GM06990 (cell line): Measurements from ENCODE around the gene BOD1L2.

Experiments
- DNase-seq: peaks from one replicate; pipeline ENCODE4 v3.0.0-alpha.2; 2011; ENCODE audit not compliant: insufficient read length; ENCODE audit errors: extremely low read depth
- H3K27me3 ChIP-seq: replicated peaks from 2 replicates; pipeline ENCODE4 v1.6.0; 2011; ENCODE audit warnings: low read length; ENCODE audit not compliant: control insufficient read depth, insufficient read depth
- H3K36me3 ChIP-seq: 2 replicates; pipeline ENCODE4 v1.5.1; 2011; ENCODE audit warnings: low read length; ENCODE audit not compliant: control insufficient read depth, insufficient read depth
- H3K4me3 ChIP-seq: replicated peaks from 2 replicates; pipeline ENCODE4 v1.5.1; 2011; ENCODE audit warnings: low read depth, mild to moderate bottlenecking, control low read depth, low read length
- TF ChIP-seq, protein P1 (sequence below): IDR thresholded peaks from 2 replicates; pipeline ENCODE4 v1.5.1; 2011; ENCODE audit warnings: low read length, control low read depth, mild to moderate bottlenecking, inconsistent platforms; ENCODE audit not compliant: insufficient read depth, poor library complexity, severe bottlenecking

The BOD1L2 gene

DNA sequence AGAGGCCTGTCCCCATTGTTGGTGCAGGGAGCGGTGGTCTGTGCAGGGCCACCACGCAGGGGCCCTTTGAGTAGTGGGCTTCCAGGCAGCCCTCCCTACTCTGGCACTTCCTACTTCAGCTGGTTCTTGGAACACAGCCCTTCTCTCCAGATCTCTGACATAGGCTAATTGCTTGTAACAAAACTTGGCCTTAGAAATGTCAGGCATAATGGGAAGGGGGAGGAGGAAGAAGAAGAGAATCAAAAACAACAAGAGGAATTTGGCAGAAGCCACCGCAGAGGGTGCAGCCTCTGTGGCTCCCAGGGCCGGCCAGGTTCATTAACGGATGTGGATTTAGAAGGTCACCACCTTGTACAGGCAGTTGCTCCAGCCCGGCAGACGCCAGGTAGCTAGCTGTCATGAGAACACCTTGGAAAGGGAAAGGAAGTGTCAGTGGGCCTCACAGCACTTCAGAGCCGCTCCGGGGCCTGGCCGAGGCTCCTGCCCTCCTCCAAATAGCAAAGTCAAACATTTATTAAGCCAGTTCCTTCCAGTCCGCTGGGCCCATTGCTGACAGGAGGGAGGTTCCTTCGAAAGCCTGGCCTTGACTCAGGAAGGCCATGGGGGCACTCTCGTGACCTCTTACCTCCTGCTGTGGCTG, 7.4 kb downstream of the BOD1L2 start:
- Histone ChIP-seq H3K27me3 (no peaks in the 10 kb centered on the region; the same call in none of the 2 replicates), H3K4me3 (no peak overlapping the region), H3K36me3 (no peaks in the 10 kb centered on the region)
- no peak for DNase-seq
- TF ChIP-seq, protein P1, sequence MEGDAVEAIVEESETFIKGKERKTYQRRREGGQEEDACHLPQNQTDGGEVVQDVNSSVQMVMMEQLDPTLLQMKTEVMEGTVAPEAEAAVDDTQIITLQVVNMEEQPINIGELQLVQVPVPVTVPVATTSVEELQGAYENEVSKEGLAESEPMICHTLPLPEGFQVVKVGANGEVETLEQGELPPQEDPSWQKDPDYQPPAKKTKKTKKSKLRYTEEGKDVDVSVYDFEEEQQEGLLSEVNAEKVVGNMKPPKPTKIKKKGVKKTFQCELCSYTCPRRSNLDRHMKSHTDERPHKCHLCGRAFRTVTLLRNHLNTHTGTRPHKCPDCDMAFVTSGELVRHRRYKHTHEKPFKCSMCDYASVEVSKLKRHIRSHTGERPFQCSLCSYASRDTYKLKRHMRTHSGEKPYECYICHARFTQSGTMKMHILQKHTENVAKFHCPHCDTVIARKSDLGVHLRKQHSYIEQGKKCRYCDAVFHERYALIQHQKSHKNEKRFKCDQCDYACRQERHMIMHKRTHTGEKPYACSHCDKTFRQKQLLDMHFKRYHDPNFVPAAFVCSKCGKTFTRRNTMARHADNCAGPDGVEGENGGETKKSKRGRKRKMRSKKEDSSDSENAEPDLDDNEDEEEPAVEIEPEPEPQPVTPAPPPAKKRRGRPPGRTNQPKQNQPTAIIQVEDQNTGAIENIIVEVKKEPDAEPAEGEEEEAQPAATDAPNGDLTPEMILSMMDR, result no peak

DNA sequence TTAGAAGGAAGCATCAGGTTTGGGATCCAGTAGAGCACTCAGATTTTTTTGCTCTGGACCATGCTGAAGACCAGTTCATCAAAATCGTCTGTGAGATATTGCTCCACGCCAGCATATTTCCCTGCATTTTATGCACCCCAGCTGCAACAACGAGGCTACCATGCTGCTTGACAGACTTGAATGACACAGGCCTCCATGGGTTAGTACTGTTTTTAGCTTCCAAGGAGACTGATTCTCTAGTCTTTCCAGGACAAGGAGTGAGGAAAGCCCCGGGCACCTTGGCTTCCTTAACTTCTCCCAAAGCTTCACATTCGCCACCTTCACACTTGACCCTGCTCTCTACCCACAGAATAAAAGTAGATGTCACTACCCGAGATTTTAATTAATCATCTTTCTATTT, 17.5 kb downstream of the BOD1L2 start:
- no peaks in the 10 kb centered on the region for H3K36me3 ChIP-seq
- no peaks in the 10 kb centered on the region for H3K27me3 ChIP-seq
- no peak overlapping the region for H3K4me3 ChIP-seq
- TF ChIP-seq, protein P1, result no peak
- DNase-seq, result no peak

DNA sequence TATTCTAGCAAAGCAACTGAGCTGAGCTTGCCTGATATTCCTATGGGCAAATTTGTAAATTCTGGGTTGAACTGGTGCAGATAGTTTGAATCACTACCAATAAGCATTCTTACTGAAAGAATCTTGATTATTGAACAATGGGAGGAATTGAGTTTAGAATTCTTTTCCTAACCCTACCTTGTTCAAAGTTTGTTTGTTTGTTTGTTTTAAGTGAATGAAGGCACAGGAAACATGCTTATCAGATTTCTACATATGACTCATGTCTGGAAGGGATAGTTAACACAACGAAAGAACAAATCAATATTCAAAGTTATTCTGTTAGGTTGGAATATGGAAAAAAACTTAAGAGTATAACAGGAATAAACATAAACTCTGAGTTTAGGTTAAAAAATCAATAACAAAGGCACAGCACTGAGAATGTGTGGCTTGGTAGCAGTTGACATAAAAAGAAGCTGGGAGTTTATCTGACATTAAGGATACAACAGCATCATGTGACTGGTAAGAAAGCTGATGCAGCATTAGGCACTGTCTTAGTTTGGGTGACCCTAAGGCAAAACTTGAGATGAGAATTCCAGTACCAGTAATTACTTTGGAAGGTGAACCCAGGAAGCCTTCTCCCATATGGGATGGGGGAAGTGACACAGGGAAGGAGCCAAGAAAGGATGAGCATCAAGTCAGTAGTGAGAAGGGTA, 20.9 kb downstream of the BOD1L2 start:
- TF ChIP-seq, protein P1, result no peak
- DNase-seq, result no peak
- Histone ChIP-seq H3K27me3 (no peaks in the 10 kb centered on the region; the same call in none of the 2 replicates), H3K4me3 (no peak overlapping the region), H3K36me3 (no peaks in the 10 kb centered on the region)

DNA sequence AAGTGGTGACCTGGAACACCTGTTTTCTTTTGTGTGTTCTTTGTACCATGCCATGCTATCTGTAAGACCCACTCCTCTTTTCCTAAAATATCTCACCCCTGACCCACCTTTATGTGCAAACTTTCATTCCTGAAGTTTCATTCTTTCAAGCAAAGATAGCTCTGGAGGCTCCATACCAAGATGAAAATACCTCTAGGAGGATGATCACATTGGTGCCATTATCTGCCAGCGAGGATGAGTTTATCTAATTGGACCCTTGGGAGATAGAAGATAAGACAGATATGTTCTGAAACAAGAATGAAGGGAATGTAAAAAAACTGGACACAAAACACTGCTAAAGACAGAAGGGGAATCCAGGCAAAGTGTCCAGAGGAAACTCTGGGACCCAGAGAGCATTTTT, 24.1 kb downstream of the BOD1L2 start:
- no peak for DNase-seq
- TF ChIP-seq, protein P1, result no peak
- Histone ChIP-seq H3K4me3 (no peak overlapping the region), H3K36me3 (no peaks in the 10 kb centered on the region), H3K27me3 (no peaks in the 10 kb centered on the region; the same call in none of the 2 replicates)

DNA sequence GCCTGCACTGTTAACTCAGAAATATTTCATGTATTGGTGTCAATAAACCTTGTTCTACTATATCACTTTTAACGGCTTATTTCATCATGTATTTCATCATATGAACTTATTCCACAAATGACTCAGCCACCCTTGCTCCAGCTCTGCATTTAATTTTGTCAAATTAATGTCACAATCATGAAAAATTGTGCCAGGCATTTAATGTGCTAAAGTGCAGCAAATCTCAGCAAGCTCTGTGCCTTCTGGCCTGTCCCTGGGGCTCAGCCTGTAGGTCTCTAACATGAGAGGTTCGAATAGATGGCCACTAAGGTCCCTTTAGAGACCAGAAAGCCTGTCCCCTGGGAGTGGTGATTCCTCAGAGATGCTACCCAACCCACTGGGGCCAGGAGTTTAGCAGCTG, 28.6 kb downstream of the BOD1L2 start:
- no peak for DNase-seq
- H3K36me3 ChIP-seq, result no peaks in the 10 kb centered on the region
- no peaks in the 10 kb centered on the region; the same call in 1 of the 2 replicates for H3K27me3 ChIP-seq
- TF ChIP-seq, protein P1, result no peak
- no peak overlapping the region for H3K4me3 ChIP-seq
